HG03108 (cell line): ENCODE results near the gene OMD.

Source experiments
- ATAC-seq: cut with Tn5 transposase; IDR thresholded peaks from one replicate; pipeline ENCODE4 v1.9.1; 2021; ENCODE audit warnings: moderate library complexity; ENCODE audit not compliant: unreplicated experiment

Gene OMD

GRCh38 chr9:92378865-92379560 is 45.3 kb downstream of the OMD start:
- no peak for ATAC-seq

GRCh38 chr9:92377876-92378275 is 46.4 kb downstream of the OMD start:
- ATAC-seq: no peak

- ATAC-seq: no peak
Measured at GRCh38 chr9:92373167-92373566, 51.1 kb downstream of the OMD start.

- no peak for ATAC-seq
Measured at GRCh38 chr9:92369075-92369474, 55.2 kb downstream of the OMD start.
